SIG-M5 (cell line): ENCODE results near the gene CSNK2A3.
A peak's percentile ranks its signal among the peaks of the same experiment; 100 is the strongest.
"Not testable (repeated sequence)": the region's sequence is repeated elsewhere in the genome, so short reads cannot be mapped to it uniquely, and the experiment has no call there.

Source experiments
- DNase-seq: peaks from one replicate; lab custom pipeline; 2025; lab: John Stamatoyannopoulos, UW

Gene CSNK2A3

GRCh38 chr11:11379661-11380060 lies 26.6 kb upstream of the CSNK2A3 start:
- no peak for DNase-seq

GRCh38 chr11:11378184-11378940 lies 25.3 kb upstream of the CSNK2A3 start:
- no peak for DNase-seq

- no peak for DNase-seq
Observed at GRCh38 chr11:11374358-11375148, 21.5 kb upstream of the CSNK2A3 start.

GRCh38 chr11:11373934-11374333 lies 20.9 kb upstream of the CSNK2A3 start:
- no peak for DNase-seq

GRCh38 chr11:11372461-11372860 lies 19.4 kb upstream of the CSNK2A3 start:
- DNase-seq, result no peak

GRCh38 chr11:11370962-11371303 lies 17.9 kb upstream of the CSNK2A3 start:
- DNase-seq, result no peak

GRCh38 chr11:11370255-11370961 lies 17.4 kb upstream of the CSNK2A3 start:
- peak; percentile 56 for DNase-seq

GRCh38 chr11:11366793-11367192 lies 13.7 kb upstream of the CSNK2A3 start:
- no peak for DNase-seq

GRCh38 chr11:11363674-11364073 lies 10.6 kb upstream of the CSNK2A3 start:
- DNase-seq, result no peak

- no peak for DNase-seq
Observed at GRCh38 chr11:11359611-11360010, 6.6 kb upstream of the CSNK2A3 start.

GRCh38 chr11:11356842-11357241 lies 3.8 kb upstream of the CSNK2A3 start:
- no peak for DNase-seq

GRCh38 chr11:11351851-11352250 lies 1.2 kb downstream of the CSNK2A3 start:
- not testable (repeated sequence) for DNase-seq

- no peak for DNase-seq
Observed at GRCh38 chr11:11351042-11351586, 1.9 kb downstream of the CSNK2A3 start.

GRCh38 chr11:11349870-11350337 lies 3.1 kb downstream of the CSNK2A3 start:
- DNase-seq, result no peak

GRCh38 chr11:11349106-11349825 lies 3.8 kb downstream of the CSNK2A3 start:
- no peak for DNase-seq

- no peak for DNase-seq
Observed at GRCh38 chr11:11348303-11348702, 4.7 kb downstream of the CSNK2A3 start.

GRCh38 chr11:11347592-11347991 lies 5.5 kb downstream of the CSNK2A3 start:
- no peak for DNase-seq

GRCh38 chr11:11346303-11346702 lies 6.7 kb downstream of the CSNK2A3 start:
- no peak for DNase-seq

- no peak for DNase-seq
Observed at GRCh38 chr11:11345099-11345498, 8.0 kb downstream of the CSNK2A3 start.

GRCh38 chr11:11344045-11344444 lies 9.0 kb downstream of the CSNK2A3 start:
- DNase-seq, result no peak

GRCh38 chr11:11338304-11338703 lies 14.7 kb downstream of the CSNK2A3 start:
- no peak for DNase-seq

- no peak for DNase-seq
Observed at GRCh38 chr11:11336664-11337063, 16.4 kb downstream of the CSNK2A3 start.
